Neural cell (in vitro differentiated cells): ENCODE measurements around the gene MYLIP.

Experiments
- CTCF ChIP-seq: fragments of 450-650 bp; IDR thresholded peaks from 2 replicates; pipeline ENCODE4 v1.5.1; 2014; ENCODE audit warnings: antibody characterized with exemption, mild to moderate bottlenecking, moderate library complexity; ENCODE audit not compliant: poor library complexity, severe bottlenecking
- MXI1 ChIP-seq: fragments of 450-650 bp; conservative IDR thresholded peaks from 2 replicates; pipeline ENCODE4 v1.6.1; 2014; ENCODE audit warnings: antibody characterized with exemption, mild to moderate bottlenecking; ENCODE audit not compliant: poor library complexity, severe bottlenecking
- POLR2AphosphoS5 ChIP-seq: IDR thresholded peaks from 2 replicates; pipeline ENCODE4 v1.6.1; 2012
- SMC3 ChIP-seq: fragments of 450-650 bp; conservative IDR thresholded peaks from 2 replicates; pipeline ENCODE4 v1.6.1; 2014; ENCODE audit warnings: antibody characterized with exemption, mild to moderate bottlenecking, moderate library complexity; ENCODE audit not compliant: poor library complexity
- TF ChIP-seq, protein P1 (sequence below): IDR thresholded peaks from 2 replicates; pipeline ENCODE4 v1.6.1; 2012; ENCODE audit warnings: borderline replicate concordance

- no peak for TF ChIP-seq CTCF
- no peak for TF ChIP-seq MXI1
- no peak for TF ChIP-seq POLR2AphosphoS5
- TF ChIP-seq, protein P1, sequence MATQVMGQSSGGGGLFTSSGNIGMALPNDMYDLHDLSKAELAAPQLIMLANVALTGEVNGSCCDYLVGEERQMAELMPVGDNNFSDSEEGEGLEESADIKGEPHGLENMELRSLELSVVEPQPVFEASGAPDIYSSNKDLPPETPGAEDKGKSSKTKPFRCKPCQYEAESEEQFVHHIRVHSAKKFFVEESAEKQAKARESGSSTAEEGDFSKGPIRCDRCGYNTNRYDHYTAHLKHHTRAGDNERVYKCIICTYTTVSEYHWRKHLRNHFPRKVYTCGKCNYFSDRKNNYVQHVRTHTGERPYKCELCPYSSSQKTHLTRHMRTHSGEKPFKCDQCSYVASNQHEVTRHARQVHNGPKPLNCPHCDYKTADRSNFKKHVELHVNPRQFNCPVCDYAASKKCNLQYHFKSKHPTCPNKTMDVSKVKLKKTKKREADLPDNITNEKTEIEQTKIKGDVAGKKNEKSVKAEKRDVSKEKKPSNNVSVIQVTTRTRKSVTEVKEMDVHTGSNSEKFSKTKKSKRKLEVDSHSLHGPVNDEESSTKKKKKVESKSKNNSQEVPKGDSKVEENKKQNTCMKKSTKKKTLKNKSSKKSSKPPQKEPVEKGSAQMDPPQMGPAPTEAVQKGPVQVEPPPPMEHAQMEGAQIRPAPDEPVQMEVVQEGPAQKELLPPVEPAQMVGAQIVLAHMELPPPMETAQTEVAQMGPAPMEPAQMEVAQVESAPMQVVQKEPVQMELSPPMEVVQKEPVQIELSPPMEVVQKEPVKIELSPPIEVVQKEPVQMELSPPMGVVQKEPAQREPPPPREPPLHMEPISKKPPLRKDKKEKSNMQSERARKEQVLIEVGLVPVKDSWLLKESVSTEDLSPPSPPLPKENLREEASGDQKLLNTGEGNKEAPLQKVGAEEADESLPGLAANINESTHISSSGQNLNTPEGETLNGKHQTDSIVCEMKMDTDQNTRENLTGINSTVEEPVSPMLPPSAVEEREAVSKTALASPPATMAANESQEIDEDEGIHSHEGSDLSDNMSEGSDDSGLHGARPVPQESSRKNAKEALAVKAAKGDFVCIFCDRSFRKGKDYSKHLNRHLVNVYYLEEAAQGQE = no peak
- TF ChIP-seq SMC3 = no peak
Observed at GRCh38 chr6:16158943-16159557, 30.2 kb downstream of the MYLIP start.
